Testis (tissue), 2 donors: ENCODE measurements around the gene ACAN.

ENCODE experiments used
- POLR2A ChIP-seq: fragments of 450-650 bp; IDR thresholded peaks from one replicate; pipeline ENCODE4 v1.6.1; 2017; ENCODE audit warnings: antibody characterized with exemption, mild to moderate bottlenecking, moderate library complexity
- TF ChIP-seq, protein P1 (sequence below), 3 experiments: fragments of 450-650 bp in 2 of 3; fragments of 200-600 bp in 1 of 3; sonication (generic) in 1 of 3; IDR thresholded peaks; one replicate each; pipeline ENCODE4 v1.5.1; 2016 to 2019; ENCODE audit warnings: antibody characterized with exemption in 3 of 3, mild to moderate bottlenecking in 2 of 3, moderate library complexity in 1 of 3

DNA sequence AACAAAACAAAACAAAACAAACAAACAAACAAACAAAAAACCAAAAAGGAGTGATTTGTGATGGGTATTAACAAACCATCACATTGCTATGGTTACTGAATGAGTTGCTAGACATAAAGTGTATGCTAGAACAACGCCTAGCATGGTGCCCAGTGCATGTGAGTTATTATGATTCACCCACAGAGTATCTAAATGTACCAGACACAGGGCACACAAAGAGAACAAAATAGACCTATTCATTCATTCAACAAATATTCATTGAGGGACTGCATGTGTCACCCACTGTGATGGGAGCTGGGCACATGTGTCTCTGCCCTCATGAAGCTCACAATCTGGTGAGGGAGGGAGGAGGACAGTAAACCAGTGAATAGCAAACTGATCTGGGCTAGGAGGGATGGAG, 11.6 kb upstream of the ACAN start:
- TF ChIP-seq, protein P1, sequence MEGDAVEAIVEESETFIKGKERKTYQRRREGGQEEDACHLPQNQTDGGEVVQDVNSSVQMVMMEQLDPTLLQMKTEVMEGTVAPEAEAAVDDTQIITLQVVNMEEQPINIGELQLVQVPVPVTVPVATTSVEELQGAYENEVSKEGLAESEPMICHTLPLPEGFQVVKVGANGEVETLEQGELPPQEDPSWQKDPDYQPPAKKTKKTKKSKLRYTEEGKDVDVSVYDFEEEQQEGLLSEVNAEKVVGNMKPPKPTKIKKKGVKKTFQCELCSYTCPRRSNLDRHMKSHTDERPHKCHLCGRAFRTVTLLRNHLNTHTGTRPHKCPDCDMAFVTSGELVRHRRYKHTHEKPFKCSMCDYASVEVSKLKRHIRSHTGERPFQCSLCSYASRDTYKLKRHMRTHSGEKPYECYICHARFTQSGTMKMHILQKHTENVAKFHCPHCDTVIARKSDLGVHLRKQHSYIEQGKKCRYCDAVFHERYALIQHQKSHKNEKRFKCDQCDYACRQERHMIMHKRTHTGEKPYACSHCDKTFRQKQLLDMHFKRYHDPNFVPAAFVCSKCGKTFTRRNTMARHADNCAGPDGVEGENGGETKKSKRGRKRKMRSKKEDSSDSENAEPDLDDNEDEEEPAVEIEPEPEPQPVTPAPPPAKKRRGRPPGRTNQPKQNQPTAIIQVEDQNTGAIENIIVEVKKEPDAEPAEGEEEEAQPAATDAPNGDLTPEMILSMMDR (IDR thresholded peaks at IDR 0.05), result no peak
- no peak for TF ChIP-seq POLR2A
